Measurements from ENCODE around the gene LYAR. TPM values are rescaled to one million over a fixed set of nuclear protein-coding genes. Genes with fewer than 3 reads are reported as not detected.

LYAR gene
- total RNA-seq, 1 donor from 2014 or later = 25.3 TPM

GRCh38 chr4:4311193-4311592 is 21.2 kb upstream of the LYAR start:
- no peak for DNase-seq (ENCODE audit: low read depth)
- Histone ChIP-seq H3K4me3 (ENCODE audit: low read depth, low read length) (no peak overlapping the region), H3K36me3 (ENCODE audit: control insufficient read depth, insufficient read depth, low read length) (peaks cover 9% of the 10 kb centered on the region), H3K27me3 (ENCODE audit: control insufficient read depth, insufficient read depth, low read length) (no peaks in the 10 kb centered on the region)
- no peak for FAIRE-seq
- no peak for TF ChIP-seq CTCF (IDR thresholded peaks at IDR 0.05; ENCODE audit: insufficient read depth, low read length, severe bottlenecking)

- no peak for TF ChIP-seq CTCF (IDR thresholded peaks at IDR 0.05; ENCODE audit: insufficient read depth, low read length, severe bottlenecking)
Measured at GRCh38 chr4:4308800-4309441, 19.0 kb upstream of the LYAR start.

GRCh38 chr4:4306920-4307319 is 17.0 kb upstream of the LYAR start:
- H3K36me3 ChIP-seq (ENCODE audit: control insufficient read depth, insufficient read depth, low read length) = peaks cover 4% of the 10 kb centered on the region
- no peak overlapping the region for H3K4me3 ChIP-seq (ENCODE audit: low read depth, low read length)
- no peak for FAIRE-seq
- no peak for TF ChIP-seq CTCF (IDR thresholded peaks at IDR 0.05; ENCODE audit: insufficient read depth, low read length, severe bottlenecking)
- H3K27me3 ChIP-seq (ENCODE audit: control insufficient read depth, insufficient read depth, low read length) = no peaks in the 10 kb centered on the region
- DNase-seq (ENCODE audit: low read depth) = no peak

More at GRCh38 chr4:4308800-4309441, 19.0 kb upstream of the LYAR start:
- Histone ChIP-seq H3K4me3 (ENCODE audit: low read depth, low read length) (no peak overlapping the region), H3K27me3 (ENCODE audit: control insufficient read depth, insufficient read depth, low read length) (no peaks in the 10 kb centered on the region), H3K36me3 (ENCODE audit: control insufficient read depth, insufficient read depth, low read length) (peaks cover 10% of the 10 kb centered on the region)
- DNase-seq (ENCODE audit: low read depth) (peak; percentile 29), FAIRE-seq (peak; percentile 40)

- no peak for TF ChIP-seq CTCF (IDR thresholded peaks at IDR 0.05; ENCODE audit: insufficient read depth, low read length, severe bottlenecking)
- FAIRE-seq = no peak
- no peak overlapping the region for H3K4me3 ChIP-seq (ENCODE audit: low read depth, low read length)
- peak; percentile 14 for DNase-seq (ENCODE audit: low read depth)
- H3K36me3 ChIP-seq (ENCODE audit: control insufficient read depth, insufficient read depth, low read length) = peaks cover 4% of the 10 kb centered on the region
- no peaks in the 10 kb centered on the region for H3K27me3 ChIP-seq (ENCODE audit: control insufficient read depth, insufficient read depth, low read length)
Measured at GRCh38 chr4:4302416-4302815, 12.5 kb upstream of the LYAR start.

- Histone ChIP-seq H3K4me3 (ENCODE audit: low read depth, low read length) (no peak overlapping the region), H3K36me3 (ENCODE audit: control insufficient read depth, insufficient read depth, low read length) (peaks cover 4% of the 10 kb centered on the region), H3K27me3 (ENCODE audit: control insufficient read depth, insufficient read depth, low read length) (no peaks in the 10 kb centered on the region)
- FAIRE-seq = no peak
- no peak for TF ChIP-seq CTCF (IDR thresholded peaks at IDR 0.05; ENCODE audit: insufficient read depth, low read length, severe bottlenecking)
- no peak for DNase-seq (ENCODE audit: low read depth)
Measured at GRCh38 chr4:4302001-4302400, 12.0 kb upstream of the LYAR start.

GRCh38 chr4:4299006-4299405 is 9.1 kb upstream of the LYAR start:
- FAIRE-seq = no peak
- H3K4me3 ChIP-seq (ENCODE audit: low read depth, low read length) = no peak overlapping the region
- H3K27me3 ChIP-seq (ENCODE audit: control insufficient read depth, insufficient read depth, low read length) = no peaks in the 10 kb centered on the region
- no peaks in the 10 kb centered on the region for H3K36me3 ChIP-seq (ENCODE audit: control insufficient read depth, insufficient read depth, low read length)
- TF ChIP-seq CTCF (IDR thresholded peaks at IDR 0.05; ENCODE audit: insufficient read depth, low read length, severe bottlenecking) = no peak
- no peak for DNase-seq (ENCODE audit: low read depth)

Measured in bronchial epithelial cell (primary cell).